ENCODE data around the gene TRIM65. TPM values are rescaled to one million over a fixed set of nuclear protein-coding genes. Genes with fewer than 3 reads are reported as not detected.

The TRIM65 gene
- total and polyA plus RNA-seq, 10 of the 15 experiments (the other 5 are each of a cell fraction or from before 2014, with no cell fraction given) = 1.4 to 26.0 (median 10.8) TPM

DNA sequence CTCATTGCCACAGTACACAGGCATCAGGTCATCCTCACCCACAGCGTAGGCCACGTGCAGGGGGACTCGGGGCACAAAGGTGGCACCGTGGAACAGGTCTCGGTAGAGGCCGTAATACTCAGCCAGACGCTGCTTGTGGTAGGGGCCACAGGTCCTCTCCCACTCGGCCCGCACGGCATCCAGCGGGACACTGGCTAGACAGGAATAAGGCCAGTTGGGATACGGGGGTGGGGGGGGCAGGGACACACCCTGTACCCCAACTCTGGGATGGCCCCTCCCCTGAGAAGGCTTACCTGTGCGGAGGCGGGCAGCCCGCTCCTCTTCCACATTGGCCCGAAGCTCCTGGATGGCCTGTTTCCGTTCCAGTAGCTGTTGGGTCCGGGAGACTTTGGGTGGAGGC lies 5.0 kb upstream of the TRIM65 start:
- Histone ChIP-seq H3K27me3 (replicated peaks in 1 of 2; ENCODE audit: control insufficient read depth in 2 of 2, insufficient read depth in 2 of 2, low read length in 1 of 2) (no peaks in the 10 kb centered on the region), H3K9ac (ENCODE audit: control insufficient read depth, insufficient read depth, low read length) (no peak overlapping the region), H3K4me2 (ENCODE audit: control insufficient read depth, insufficient read depth) (no peak overlapping the region), H3K9me3 (replicated peaks; ENCODE audit: control insufficient read depth, insufficient read depth, low read length) (no peaks in the 10 kb centered on the region), H3K36me3 (ENCODE audit: control insufficient read depth in 2 of 2, insufficient read depth in 2 of 2, low read length in 1 of 2) (peaks cover 10 to 17% of the 10 kb centered on the region in 2 experiments; a peak in 3 of 4 replicates), H3K4me3 (no peak overlapping the region), H2AFZ (ENCODE audit: control insufficient read depth, low read depth, low read length) (no peak overlapping the region), H4K20me1 (ENCODE audit: control insufficient read depth, insufficient read depth) (no peaks in the 10 kb centered on the region), H3K79me2 (ENCODE audit: control insufficient read depth, insufficient read depth, low read length) (peaks cover 11% of the 10 kb centered on the region), H3K27ac (ENCODE audit: control insufficient read depth, insufficient read depth) (no peak overlapping the region), H3K4me1 (ENCODE audit: control insufficient read depth, insufficient read depth, low read length) (no peaks in the 10 kb centered on the region; the same call in 1 of the 2 replicates)
- intact Hi-C loops (cut with micrococcal nuclease; ENCODE audit: unreplicated experiment) (no loop called here), in situ Hi-C loops (cut with MboI) (no loop called here)
- ChIA-PET SMC1A (ENCODE audit: uncharacterized antibody, unreplicated experiment) (interaction anchor here (1.4 kb wide), 1 partner anchor 46 kb away, joined by 4 read pairs; the partner anchor contains the start of gene WBP2), CTCF (interaction anchor here (1.0 kb wide), 1 partner anchor 22 kb away, joined by 3 read pairs; no protein-coding TSS in a partner anchor), POLR2A (no interaction called here), RAD21 (ENCODE audit: unreplicated experiment) (no interaction called here)
- no peak for TF ChIP-seq MEF2B (IDR thresholded peaks at IDR 0.05; ENCODE audit: partially characterized antibody, poor library complexity, severe bottlenecking)
- TF ChIP-seq, protein P1, sequence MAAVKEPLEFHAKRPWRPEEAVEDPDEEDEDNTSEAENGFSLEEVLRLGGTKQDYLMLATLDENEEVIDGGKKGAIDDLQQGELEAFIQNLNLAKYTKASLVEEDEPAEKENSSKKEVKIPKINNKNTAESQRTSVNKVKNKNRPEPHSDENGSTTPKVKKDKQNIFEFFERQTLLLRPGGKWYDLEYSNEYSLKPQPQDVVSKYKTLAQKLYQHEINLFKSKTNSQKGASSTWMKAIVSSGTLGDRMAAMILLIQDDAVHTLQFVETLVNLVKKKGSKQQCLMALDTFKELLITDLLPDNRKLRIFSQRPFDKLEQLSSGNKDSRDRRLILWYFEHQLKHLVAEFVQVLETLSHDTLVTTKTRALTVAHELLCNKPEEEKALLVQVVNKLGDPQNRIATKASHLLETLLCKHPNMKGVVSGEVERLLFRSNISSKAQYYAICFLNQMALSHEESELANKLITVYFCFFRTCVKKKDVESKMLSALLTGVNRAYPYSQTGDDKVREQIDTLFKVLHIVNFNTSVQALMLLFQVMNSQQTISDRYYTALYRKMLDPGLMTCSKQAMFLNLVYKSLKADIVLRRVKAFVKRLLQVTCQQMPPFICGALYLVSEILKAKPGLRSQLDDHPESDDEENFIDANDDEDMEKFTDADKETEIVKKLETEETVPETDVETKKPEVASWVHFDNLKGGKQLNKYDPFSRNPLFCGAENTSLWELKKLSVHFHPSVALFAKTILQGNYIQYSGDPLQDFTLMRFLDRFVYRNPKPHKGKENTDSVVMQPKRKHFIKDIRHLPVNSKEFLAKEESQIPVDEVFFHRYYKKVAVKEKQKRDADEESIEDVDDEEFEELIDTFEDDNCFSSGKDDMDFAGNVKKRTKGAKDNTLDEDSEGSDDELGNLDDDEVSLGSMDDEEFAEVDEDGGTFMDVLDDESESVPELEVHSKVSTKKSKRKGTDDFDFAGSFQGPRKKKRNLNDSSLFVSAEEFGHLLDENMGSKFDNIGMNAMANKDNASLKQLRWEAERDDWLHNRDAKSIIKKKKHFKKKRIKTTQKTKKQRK (IDR thresholded peaks at IDR 0.05; ENCODE audit: low read depth, low read length) = no peak
- BruUV-seq (replicated peaks) = no TSS peak
- ATAC-seq (no peak), DNase-seq (ENCODE audit: low read depth, low spot score) (no peak), FAIRE-seq (no peak)
- 96% methylated on average over 18 of the region's 18 CpGs for WGBS (ENCODE audit: insufficient coverage, insufficient replicate concordance, low lambda C conversion rate, missing lambda C conversion rate)

All from GM12878 (cell line).